Bronchus fibroblast of lung (primary cell): ENCODE results near the gene RBM47. TPM values are rescaled to one million over a fixed set of nuclear protein-coding genes. Genes with fewer than 3 reads are reported as not detected.

Experiments
- total RNA-seq: library from RNA; depleted of rRNA; stranded (reverse); fragments of >200 nt; gene quantifications from 2 replicates; pipeline ENCODE4 v1.2.3, GENCODE V29; 2015

Gene RBM47
- total RNA-seq = 0.30 and 0.50 TPM in 2 replicates

GRCh38 chr4:40629401-40630334 is at the start of gene RBM47:
RBM47 (minus strand) TSS chr4:40629864; CDS start chr4:40438893, 190,971 bp downstream.

Other genes with a start within 250 kb of the RBM47 start
- gene NSUN7, start 120.1 kb upstream of the RBM47 start, total RNA-seq = 0.67 and 0.74 TPM in 2 replicates